ENCODE results near the gene CALR.
"Not testable (repeated sequence)": the region's sequence is repeated elsewhere in the genome, so short reads cannot be mapped to it uniquely, and the experiment has no call there.

CALR gene

GRCh38 chr19:12947702-12948611 is 9.5 kb downstream of the CALR start:
- H3K4me3 ChIP-seq (ENCODE audit: control insufficient read depth, low read depth, low read length): no peak overlapping the region
- no peak for TF ChIP-seq CTCF (IDR thresholded peaks at IDR 0.05; ENCODE audit: control insufficient read depth, insufficient read depth, low read depth, low read length, missing control alignments)
- DNase-seq (ENCODE audit: low read depth): no peak

GRCh38 chr19:12948612-12949362 is 10.4 kb downstream of the CALR start:
- no peak for DNase-seq (ENCODE audit: low read depth)
- H3K4me3 ChIP-seq (ENCODE audit: control insufficient read depth, low read depth, low read length): no peak overlapping the region
- TF ChIP-seq CTCF (IDR thresholded peaks at IDR 0.05; ENCODE audit: control insufficient read depth, insufficient read depth, low read depth, low read length, missing control alignments): no peak

DNA sequence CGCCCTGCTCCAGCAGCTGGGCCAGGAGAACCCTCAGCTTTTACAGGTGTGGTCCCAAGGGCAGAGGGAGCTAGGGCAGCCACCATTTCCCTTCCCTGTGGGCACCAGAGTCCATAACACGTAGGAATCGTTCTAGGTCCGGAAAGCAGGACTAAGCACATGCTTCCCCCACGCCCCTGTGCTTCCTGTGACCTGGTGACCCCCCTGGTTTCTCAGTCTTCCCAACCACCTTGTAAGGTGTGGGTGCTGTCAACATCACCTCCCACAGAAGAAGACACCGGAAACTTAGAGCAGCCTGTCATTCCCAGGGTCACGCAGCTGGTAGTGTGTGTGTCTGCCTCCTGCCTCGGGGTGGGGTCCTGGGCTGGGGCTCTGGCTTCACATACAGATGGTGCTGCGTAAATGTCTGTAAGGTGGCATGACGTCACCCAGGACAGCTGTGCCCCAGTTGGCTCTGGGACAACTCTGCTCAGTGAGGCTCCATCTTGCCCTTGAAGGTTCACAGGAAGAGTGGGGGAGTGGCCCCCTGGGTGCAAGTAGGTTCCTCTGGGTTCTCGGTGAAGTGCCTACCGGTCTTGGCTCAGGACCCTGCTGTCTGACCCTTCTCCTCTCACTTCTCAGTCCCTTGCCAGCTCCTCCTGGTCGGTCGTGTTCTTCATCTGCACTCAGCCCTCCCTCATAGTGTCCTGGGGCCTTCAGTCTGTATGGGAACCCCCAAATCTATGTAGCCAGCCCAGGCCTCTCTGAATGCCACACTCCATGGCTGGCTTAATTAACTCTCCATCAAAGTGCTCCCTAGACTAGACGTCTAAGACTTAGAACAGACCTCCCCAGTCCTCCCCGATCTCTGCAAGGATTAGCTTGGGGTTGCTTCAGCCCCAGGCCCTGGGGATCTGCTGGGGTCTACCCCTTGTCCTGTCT is 11.2 kb downstream of the CALR start:
- no peak for TF ChIP-seq CTCF (IDR thresholded peaks at IDR 0.05; ENCODE audit: control insufficient read depth, insufficient read depth, low read depth, low read length, missing control alignments)
- no peak overlapping the region for H3K4me3 ChIP-seq (ENCODE audit: control insufficient read depth, low read depth, low read length)
- no peak for DNase-seq (ENCODE audit: low read depth)

- not testable (repeated sequence) for DNase-seq (ENCODE audit: low read depth)
Observed at GRCh38 chr19:12952050-12952449, 13.6 kb downstream of the CALR start.

DNA sequence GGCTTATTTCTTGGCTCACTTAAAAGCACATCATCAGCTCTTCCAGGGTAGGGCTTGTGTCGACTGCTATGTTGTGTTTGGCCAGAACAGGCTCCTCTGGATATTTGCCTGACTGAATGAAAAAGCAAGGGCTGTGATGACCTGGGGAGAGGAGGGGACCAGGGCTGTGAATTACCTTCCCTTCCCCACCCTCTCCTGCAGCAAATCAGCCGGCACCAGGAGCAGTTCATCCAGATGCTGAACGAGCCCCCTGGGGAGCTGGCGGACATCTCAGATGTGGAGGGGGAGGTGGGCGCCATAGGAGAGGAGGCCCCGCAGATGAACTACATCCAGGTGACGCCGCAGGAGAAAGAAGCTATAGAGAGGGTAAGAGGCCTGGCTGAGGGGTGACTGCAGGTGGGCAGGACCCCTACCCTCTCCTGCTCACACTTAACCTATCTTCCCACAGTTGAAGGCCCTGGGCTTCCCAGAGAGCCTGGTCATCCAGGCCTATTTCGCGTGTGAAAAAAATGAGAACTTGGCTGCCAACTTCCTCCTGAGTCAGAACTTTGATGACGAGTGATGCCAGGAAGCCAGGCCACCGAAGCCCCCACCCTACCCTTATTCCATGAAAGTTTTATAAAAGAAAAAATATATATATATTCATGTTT is 14.2 kb downstream of the CALR start:
- no peak for DNase-seq (ENCODE audit: low read depth)
- no peak overlapping the region for H3K4me3 ChIP-seq (ENCODE audit: control insufficient read depth, low read depth, low read length)
- no peak for TF ChIP-seq CTCF (IDR thresholded peaks at IDR 0.05; ENCODE audit: control insufficient read depth, insufficient read depth, low read depth, low read length, missing control alignments)

More at GRCh38 chr19:12952050-12952449, 13.6 kb downstream of the CALR start:
- not testable (repeated sequence) for H3K4me3 ChIP-seq (ENCODE audit: control insufficient read depth, low read depth, low read length)

GRCh38 chr19:12953138-12953798 is 14.9 kb downstream of the CALR start:
- H3K4me3 ChIP-seq (ENCODE audit: control insufficient read depth, low read depth, low read length): no peak overlapping the region
- no peak for DNase-seq (ENCODE audit: low read depth)
- no peak for TF ChIP-seq CTCF (IDR thresholded peaks at IDR 0.05; ENCODE audit: control insufficient read depth, insufficient read depth, low read depth, low read length, missing control alignments)

Data from AG09309 (cell line).